ENCODE measurements around the gene PGA5.

Gene PGA5

DNA sequence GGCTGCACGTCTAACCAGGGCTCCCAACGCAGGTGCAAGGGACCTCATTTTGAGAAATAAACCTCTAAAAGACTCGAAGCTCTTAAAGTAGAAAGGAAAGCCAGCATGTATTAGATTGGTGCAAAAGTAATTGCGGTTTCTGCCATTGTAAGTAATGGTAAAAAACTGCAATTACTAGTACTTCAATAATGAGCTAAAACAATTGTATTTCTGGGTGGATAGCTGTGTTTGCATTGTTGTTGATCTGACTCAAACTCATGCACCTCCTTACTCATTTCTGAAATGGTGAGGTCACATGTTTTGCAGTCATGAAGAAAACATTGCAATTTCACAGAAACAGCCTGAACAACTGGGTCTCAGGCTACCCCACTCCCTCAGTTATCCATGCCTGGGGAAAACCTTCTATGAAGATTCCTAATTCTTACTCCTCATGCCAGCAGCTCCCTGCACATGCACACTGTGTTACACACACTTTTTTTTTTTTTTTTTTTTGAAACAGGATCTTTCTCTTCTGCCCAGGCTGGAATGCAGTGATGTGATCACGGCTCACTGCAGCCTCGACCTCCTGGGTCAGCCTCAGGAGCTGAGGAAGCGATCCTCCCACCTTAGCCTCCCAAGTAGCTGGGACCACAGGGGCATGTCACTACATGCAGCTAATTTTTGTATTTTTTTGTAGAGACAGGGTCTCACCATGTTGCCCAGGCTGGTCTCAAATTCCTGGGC lies 29.5 kb downstream of the PGA5 start:
- DNase-seq: no peak

DNA sequence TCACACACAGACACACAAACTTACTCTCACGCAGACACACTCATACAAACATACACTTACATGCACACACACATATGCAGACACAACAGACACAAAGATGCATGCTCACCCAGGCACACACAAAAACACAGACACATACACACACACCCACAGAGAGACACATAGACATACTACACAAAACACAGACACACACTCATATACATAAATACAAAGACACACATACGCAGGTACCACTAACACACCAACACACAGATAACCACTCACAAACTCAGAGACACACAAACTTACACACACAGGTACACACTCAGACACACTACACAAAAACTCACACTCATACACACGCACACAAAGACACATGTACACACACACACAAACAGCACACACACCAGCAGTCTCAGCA lies 31.8 kb downstream of the PGA5 start:
- DNase-seq: no peak

DNA sequence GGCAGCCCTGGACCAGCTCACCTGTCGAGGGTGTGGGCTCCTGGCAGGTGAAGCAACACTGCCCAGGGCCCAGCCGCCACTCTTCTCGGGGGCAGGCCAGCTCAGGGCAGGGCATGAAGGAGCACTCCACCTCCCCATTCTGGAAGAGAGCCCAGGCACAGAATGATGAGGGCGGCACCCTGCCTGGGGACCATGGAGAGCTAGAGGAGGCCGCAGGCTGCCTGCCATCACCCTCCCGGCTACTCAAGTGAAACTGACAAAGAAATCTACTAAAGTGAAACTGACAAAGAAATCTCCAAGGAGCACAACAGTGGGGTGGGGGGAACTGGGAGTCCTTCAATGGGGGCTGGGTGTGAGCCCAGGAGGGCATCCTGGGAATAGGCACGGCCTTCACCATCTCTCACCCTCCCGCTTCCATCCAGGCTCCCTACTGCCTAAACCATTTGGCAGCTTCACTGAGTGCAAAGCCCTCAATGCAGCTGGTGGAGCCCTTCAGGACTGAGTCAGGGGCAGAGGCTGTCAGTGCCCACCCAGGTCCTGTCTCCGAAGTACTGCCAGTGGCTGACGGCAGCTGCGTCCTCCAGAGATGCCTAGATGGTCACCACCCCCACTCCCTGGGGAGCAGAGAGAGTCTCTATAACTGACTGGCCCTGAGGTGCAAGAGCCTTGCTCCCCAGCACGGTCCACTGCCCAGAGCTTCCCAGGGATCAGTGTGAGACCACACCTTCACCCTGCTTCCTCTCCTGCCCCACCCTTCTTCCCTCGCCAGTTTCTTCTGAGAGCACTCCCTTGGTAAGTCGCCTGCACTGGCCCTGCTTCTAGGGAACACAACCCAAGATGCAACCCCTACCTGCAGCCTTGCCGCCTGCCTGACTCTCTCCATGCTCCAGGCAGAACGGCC lies 32.5 kb downstream of the PGA5 start:
- DNase-seq: no peak

DNA sequence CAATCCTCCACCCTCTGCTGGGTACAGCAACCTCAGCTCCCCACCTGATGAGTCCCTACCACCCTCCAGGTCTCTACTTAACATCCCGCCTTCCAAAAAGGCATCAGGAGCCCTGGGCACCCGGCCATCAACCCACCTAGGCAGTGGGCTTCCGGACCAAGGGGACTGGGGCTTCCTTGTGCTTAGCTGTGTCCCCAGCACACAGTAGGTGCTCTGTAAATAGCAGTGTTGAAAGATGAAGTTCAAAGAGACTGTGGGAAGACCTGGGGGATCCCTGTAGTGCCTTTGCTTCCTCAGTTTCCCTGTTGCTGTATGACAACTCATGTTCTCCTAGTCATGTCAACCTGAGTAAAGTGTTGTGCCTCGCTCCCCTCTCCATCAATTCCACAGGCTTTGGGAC lies 33.1 kb downstream of the PGA5 start:
- DNase-seq: no peak

DNA sequence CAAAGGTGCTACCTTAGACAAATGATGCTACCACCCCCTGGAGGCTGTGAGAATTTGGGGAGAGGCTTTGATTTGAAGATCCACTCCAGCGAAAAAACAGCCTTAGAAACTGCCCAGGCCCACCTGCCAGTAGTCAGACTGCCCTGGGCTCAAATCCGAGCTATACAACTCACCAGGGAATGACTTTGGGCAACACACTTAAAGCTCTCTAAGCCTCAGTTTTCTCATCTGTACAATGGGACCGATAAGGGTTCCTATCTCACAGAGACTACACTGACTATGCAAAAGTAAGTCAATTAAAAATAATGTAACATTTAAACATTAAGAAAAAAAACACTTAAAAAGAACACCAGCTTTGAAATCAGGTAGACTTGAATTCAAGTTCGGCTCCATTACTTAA lies 34.2 kb downstream of the PGA5 start:
- DNase-seq: no peak

DNA sequence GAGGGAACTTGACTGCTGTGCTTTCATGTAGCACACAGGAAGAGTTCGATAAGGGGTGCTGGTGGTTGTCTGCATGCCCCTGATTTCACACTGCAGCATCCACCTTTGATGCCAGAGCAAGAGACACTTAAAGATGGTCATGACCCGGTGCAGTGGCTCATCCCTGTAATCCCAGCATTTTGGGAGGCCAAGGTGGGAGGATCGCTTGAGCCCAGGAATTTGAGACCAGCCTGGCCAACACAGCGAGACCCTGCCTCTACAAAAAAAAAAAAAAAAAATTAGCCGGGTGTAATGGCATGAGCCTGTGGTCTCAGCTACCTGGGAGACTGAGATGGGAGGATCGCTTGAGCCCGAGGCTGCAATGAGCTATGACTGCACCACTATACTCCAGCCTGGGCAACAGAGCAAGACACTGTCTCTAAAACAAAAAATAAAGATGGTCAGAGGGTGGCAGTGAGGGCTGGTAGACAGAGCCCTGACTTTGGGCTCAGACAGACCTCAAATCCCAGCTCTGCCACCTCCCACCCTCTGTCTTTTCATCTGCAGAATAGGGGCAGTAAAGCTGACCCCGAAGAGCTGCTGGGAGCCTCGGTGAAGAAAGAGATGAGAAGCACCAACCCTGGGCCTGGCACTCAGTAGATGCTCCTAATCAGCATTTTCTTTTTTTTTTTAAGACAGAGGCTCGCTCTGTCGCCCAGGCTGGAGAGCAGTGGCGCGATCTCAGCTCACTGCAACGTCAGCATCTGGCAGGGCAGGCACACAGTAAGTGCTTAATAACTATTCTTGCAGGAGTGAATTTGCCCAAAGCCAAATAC lies 36.4 kb downstream of the PGA5 start:
- DNase-seq: no peak

DNA sequence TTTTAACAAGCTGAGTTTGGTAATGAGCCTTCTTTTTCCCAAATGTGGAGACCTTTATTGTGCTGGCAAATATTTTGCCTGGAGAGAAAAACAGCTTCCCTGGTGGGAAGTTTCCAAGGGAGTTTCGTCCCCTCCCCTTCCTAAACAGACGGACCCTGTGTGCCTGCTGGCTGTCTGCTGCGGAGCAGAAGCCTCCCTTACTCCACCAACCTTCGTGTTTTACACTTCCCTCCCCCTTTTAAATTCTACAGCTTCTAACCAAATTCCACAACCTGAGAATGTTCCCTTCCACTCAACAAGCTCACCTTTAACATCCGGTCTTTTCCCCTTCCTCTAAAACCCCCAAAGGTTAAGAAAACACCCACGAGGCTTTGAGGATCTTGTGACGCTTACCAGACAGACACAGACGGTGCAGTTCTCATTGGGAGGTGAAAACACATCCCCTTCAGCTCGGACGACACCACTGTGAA lies 37.1 kb downstream of the PGA5 start:
- no peak for DNase-seq

DNA sequence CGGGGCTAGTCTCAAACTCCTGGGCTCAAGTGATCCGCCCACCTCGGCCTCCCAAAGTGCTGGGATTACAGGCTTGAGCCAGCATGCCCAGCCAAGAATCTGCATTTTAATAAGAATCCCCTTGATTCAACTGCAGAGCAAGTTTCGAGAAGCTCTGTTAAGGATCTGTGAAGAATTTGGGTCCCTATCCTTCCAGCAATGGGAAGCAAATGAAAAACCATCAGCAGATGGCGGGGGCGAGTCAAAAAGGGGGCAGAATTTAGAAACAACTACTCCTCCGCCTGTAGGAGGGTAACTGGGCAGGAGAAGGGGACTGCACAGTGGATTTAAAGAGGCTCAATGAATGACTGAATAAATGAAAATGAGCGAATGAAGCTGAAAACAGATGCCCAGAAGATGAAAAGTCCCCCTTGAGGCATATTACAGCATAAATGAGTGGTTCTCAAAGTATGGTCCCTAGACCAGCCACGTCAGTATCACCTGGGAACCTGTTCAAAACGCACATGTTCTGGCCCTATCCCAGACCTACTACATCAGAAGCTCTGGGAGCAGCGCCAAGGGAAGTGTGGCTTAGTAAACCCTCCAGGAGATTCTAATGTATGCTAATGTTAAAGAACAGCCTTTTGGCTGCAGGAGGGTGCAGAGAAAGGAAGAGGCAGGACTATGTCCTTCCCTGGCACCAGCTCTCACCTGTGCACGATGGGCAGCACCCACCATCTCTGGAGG lies 39.1 kb downstream of the PGA5 start:
- no peak for DNase-seq

DNA sequence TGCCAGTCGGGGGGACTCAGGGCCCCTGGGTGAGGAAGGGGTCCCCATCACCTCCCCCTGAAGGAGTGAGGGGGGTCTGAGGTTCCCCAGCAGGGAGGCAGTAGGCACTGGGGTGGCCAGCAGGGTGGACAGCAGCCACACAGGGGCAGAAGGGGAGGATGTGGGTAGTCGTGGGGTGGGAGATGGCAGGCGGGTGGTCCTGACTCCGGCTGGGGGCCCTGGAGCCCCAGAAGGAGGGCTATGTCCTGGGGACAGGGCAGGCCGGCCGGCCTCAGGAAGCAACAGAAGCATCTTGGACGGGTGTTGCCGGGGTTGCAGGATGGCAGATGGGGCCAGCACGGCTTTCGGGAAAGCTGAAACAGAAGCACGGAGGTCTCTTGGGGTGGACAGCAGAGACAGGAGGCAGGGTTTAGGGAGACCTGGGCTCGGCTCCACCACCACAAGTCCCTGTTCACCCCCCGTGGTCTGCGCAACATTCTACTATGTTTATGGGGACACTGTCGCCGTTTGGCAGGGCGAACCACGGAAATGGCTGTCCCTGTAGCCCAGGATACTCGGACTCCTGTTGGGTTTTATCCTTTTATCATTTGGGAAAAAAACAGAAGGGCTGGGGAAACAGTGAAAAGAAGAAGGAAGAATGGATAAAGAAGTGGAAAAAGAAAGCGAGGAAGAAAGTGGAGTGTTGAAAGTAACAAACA lies 40.1 kb downstream of the PGA5 start:
- DNase-seq: no peak

DNA sequence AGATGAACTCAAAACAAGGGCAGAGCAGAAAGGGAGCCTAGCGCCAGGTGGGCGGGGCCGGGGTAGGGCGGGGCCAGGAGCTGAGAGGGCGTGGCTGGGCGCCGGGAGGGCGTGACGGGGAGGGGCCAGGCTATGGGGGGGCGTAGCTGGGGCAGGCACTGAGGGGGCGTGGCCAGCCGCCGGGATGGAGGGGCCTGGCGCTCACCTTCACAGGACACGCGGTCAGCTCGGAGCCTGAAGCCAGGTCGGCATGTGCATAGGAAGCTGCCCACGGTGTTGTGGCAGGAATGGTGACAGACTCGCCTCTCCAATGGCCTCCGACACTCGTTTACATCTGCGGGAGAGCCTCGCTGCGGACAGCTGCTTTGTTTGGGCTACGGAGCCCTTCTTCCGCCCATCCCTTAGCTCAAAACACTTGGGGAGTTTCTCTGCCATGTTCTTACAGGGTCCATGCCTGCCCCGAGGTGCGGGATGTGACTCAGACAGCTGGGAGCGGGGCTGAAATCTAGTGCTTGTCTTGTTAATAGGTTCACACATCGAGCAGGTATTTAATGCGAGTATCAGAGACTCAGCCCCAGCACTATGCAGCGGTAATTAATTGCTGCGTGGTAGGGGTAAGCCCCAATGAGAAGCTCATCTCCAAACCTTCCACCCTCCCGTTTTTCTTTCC lies 40.7 kb downstream of the PGA5 start:
- peak; percentile 73 for DNase-seq

DNA sequence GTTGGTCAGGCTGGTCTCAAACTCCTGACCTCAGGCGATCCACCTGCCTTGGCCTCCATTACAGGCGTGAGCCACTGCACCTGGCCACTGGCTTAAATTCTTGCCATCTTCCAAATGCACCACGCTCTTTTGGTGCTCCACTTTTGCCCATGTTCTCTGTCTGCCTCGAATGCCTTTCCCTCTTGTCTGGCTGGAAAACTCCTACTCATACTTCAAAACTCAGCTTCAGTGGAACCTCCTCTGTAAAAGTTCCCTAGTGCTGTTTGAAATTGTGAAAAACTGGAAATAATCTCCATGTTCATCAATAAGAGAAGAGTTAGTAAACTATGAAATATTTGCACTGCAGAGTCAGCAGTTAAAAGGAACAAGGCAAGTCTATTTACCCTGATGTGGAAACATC lies 42.6 kb downstream of the PGA5 start:
- DNase-seq: no peak

DNA sequence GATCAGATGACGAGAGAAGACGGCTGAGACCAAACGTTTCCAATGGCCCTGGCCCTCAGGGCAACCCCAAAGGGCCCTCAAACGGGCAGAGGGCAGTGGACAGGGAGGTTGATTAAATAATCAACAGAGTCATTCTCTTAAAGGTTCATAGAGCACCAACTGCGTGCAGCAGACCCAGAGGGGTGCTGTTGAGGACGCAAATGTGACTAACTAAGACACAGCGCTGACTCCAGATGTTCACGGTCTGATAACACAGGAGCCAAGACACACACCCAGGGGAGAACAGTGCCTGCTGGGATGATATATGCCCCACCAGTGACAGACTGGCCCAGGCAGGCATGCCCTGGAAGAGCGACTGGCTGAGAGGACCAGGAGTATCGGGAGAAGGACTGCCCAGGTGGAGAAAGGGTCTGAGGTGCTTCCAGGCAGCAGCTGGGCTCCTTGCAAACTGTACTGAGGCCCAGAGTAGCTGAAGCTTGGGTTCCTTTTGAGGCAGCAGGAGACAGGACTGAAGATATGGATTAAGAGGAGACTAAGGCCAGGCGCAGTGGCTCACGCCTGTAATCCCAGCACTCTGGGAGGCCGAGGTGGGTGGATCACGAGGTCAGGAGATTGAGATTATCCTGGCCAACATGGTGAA lies 46.5 kb downstream of the PGA5 start:
- DNase-seq: no peak

DNA sequence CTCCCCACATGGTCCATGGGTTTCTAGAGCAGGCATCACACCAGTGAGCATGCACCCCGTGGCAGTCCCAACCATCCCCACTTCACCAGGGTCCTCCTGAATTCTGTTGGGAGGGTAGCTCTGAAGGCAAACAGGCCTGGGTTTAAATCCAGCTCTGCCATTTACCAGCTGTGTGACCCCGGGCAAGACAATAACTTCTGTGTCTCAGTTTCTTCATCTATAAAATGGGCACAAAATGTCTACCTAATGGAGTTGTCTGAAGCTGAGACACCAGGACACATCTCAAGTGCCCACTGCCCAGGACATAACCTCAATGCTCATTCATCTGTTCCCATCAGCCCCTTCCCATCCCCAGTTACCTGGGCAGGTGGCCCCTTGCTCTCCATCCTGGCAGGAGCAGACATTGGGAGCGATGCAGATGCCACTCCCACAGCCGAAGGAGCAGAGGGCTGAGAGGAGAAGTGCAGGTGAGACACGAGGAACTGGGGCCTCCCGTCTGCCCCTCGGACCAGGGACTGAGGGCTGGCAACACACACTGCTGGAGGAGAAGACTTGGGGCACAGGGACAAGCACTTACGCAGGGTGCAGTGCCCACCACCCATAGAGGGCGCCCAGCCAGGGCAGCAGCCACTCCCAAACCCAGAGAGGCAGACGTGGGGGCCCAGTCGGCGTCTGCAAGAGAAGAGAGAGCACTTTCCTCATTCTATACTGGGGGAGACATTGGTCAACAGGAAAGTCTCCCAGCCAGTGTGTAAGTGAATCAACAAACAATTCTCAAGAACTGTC lies 50.1 kb downstream of the PGA5 start:
- DNase-seq: peak in 1 of 2 experiments; percentile 39

DNA sequence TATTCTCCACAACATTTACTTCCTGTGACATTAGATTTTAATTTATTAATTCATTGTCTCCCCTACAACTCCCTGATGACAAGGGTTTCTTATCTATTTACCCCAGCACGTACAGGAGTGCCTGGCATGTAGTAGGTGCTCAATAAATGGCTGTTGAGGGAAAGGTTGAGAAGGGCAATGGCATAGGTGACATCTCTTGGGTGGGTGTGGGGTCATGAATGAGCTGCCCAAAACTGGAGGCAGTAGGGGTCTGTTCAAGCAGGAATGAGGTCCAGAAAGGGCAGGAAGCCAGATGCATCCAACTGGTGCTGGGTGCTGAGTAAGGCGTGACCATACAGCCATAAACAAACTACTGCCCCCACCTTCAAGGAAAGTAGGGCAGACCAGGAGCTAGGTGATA lies 51.4 kb downstream of the PGA5 start:
- DNase-seq: no peak

DNA sequence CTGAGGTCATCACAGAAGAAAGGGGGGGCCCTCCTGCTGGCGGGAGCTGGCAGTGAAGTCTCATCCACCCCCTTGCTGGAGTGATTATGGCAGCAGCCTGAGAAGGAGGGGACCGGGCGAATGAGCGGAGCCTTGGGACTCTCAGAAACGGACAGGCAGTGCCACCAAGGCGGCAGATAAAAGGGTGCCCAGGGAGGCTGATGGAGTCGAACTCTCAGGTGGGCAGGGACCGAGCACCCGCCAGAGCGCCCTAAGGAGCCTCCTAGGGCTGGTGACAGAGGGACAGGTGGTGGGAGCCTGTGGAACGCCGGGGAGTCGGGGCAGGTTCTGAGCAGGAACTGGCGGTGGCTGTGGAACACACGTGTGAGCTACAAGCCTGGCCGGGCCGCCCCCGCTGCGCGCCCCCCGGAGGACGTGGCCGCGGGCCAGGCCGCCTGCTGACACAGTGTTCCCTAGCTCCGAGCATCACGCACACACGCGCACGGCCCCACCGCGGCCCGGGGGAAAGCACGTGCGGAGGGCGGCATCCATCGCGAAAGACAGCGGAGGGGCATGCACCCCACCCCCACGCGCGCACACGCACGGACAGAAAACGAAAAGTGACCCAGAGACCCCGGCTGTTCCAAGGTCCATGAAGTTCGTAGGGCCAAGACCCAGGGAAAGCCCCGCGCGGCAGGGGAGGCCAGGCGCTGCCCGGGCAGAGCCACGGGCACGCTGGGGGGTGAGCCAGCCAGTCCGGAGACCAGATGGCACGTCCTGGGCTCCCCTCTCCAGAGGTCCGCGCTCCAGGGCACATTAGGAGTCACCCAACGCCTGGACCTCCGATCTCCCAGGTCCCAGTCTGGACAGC lies 53.1 kb downstream of the PGA5 start:
- peak; percentile 66 to 71 for DNase-seq

DNA sequence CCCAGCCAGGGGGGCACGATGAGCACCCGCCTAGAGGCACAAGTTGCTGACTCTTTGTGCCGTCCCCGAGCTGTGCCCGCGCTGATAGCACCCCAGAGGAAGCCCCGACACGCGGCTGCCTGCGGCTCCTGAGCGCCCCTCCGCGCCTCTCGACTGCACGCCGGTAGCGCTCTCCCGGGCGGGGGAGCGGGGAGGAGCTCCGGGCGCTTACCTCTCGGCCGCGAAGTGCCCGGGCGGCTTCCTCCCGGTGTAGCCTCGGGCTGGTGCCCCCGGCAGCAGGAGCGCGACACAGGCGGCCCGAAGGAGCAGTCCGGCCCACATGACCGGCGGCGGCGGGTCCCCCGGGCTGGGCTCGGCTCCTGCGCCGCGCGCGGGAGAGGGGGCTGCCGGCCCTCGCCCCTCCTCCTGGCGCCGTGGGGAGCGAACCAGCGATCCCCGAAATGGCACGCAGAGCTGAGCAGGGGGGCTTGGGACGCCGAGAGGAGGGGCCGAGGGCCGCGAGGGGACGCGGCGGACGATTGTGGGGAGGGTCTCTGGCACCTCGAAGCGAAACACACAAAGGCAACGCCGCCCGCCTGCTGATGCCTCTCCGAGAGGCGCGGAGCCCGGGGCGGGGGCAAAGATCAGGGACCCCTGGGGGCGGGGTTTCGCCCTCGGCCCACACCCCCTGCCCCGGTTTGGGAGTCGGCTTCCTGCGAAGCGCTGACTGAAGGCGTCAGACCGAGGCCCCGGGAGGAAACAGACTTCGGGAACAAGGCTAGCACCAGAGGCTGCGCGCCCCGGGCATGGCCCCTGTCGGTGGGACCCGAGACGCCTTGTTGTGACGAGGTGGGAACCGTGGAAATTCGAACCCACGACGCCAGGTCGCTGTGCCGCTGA lies 54.0 kb downstream of the PGA5 start, which contains the start of gene VWCE:
TSS of gene VWCE (minus strand) at position 600 of the 879 bp plus-strand sequence. CDS start at position 321, 279 bp downstream.
- DNase-seq: peak; percentile 81 to 86

DNA sequence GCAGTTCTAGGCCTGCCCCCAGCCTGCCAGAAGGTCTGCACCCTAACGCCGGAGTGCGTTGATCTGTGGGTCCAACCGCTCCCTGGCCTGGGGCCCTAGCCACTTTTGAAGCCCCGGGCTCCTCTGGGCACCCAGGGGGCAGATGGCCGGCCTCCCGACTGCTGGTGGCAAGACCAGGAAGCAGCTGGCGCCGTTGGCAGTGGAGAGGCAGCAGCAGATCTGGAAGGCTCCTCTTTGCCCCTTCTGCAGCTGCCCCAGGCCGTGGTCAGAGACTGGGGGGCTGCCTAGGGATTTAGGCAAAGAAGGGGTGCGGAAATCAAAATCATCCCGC lies 54.6 kb downstream of the PGA5 start:
- DNase-seq: no peak

DNA sequence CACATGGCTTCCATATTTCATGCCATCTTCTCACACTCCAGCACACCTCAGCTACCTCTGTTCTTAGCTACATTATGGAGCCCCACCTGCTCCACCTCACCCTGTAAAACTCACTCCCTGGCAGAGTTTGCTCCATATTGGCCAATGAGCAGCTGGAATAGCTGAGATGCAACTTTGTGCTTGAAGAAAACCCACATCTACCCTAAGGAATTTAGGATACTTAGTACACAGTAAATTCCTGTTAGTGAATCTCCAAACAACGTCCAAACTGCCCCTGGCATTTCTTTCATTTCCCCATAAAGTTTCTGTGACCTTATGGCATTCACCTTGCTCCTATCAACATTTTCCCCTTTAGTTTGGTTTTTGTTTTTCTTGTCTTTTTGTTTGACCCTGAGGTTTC lies 56.4 kb downstream of the PGA5 start:
- DNase-seq: no peak
